Mononuclear cell (primary cell): ENCODE measurements around the gene TNNT2. TPM values are rescaled to one million over a fixed set of nuclear protein-coding genes. Genes with fewer than 3 reads are reported as not detected.

Experiments used
- H3K27me3 ChIP-seq: 2 replicates; pipeline ENCODE4 v1.6.0; 2011; ENCODE audit warnings: low read length, control low read depth; ENCODE audit not compliant: insufficient read depth
- H3K4me1 ChIP-seq: 2 replicates; pipeline ENCODE4 v1.5.1; 2011; ENCODE audit warnings: mild to moderate bottlenecking, low read length, control low read depth; ENCODE audit not compliant: insufficient read depth
- H3K4me3 ChIP-seq: 2 replicates; pipeline ENCODE4 v1.5.1; 2011; ENCODE audit warnings: mild to moderate bottlenecking, low read length, moderate library complexity
- H3K9me3 ChIP-seq: 2 replicates; pipeline ENCODE4 v1.5.1; 2011; ENCODE audit warnings: low read depth, mild to moderate bottlenecking, control low read depth, low read length
- total RNA-seq: library from RNA; depleted of rRNA; stranded (reverse); fragments of >200 nt; gene quantifications from one replicate; pipeline ENCODE4 v1.2.3, GENCODE V29; 2012

Gene TNNT2
- total RNA-seq, 1 donor = 0.10 TPM

- Histone ChIP-seq H3K4me3 (no peak overlapping the region), H3K27me3 (peaks cover 3% of the 10 kb centered on the region), H3K4me1 (no peaks in the 10 kb centered on the region), H3K9me3 (no peaks in the 10 kb centered on the region)
Observed at GRCh38 chr1:201347498-201348210, 29.8 kb downstream of the TNNT2 start.

DNA sequence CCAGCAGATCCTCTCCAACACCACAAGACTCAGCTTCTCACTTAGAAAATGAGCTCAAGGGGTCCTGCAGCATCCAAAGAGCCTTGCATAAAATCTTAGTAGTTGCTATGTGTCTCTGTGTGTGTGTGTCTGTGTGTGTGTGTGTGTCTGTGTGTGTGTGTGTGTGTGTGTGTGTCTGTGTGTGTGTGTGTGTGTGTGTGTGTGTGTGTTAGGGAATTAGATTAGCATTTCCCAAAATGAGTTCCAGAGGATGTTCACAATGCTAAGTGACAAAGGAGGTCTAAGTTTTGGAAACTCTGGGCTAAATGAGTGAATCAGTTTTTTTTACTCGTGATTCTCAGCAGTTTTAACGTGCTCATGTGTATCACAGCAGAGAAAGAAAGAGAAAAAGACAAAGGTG, 30.5 kb downstream of the TNNT2 start:
- Histone ChIP-seq H3K9me3 (no peaks in the 10 kb centered on the region), H3K27me3 (peaks cover 3% of the 10 kb centered on the region), H3K4me1 (no peaks in the 10 kb centered on the region), H3K4me3 (no peak overlapping the region)

GRCh38 chr1:201346337-201346939, 31.0 kb downstream of the TNNT2 start:
- Histone ChIP-seq H3K27me3 (peaks cover 3% of the 10 kb centered on the region), H3K9me3 (no peaks in the 10 kb centered on the region), H3K4me1 (no peaks in the 10 kb centered on the region), H3K4me3 (no peak overlapping the region)

- Histone ChIP-seq H3K4me1 (no peaks in the 10 kb centered on the region), H3K9me3 (no peaks in the 10 kb centered on the region), H3K27me3 (peaks cover 6% of the 10 kb centered on the region), H3K4me3 (no peak overlapping the region)
Observed at GRCh38 chr1:201345081-201345355, 32.5 kb downstream of the TNNT2 start.

DNA sequence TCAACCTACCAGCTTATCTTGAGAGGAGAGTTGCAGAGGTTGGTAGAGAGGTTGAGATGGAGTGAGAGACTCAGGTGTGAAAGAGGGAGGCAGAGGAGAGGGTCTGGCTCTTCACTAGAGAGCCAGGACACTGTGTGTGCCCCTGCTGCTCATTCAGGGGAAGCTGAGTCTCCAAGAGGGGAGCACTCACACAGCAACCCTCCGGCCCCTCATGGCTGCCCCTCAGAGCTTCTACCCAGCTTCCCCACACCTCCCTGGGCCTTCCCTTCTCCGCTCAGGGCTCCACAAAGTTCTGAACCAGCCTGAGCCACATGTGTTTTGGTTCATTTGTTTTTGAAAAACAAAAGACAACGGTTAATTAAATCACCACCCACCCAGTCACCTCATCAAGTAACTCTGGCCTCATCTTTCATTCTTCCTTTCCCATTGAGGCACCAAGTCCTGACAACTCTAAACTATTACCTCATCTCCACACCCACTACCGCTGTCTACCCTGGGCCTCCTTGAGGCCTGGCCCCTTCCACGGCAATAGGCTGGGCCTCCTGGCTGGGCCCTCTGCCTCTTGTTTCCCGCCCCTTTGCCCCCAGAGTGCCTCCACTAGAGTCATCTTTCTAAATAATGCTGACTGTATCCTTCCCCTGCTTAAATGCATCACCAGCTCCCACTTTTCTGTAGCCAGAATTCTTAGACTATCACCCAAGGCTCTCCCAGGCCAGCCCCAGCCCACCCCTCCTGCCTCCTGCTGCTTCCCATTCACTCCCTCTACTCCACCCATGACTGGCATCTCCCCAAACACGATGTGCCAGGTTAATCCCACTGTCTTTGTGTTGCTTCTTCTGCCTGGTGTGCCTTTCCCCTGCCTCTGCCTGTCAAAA, 33.0 kb downstream of the TNNT2 start:
- Histone ChIP-seq H3K4me1 (no peaks in the 10 kb centered on the region), H3K4me3 (no peak overlapping the region), H3K27me3 (peaks cover 6% of the 10 kb centered on the region), H3K9me3 (no peaks in the 10 kb centered on the region)

DNA sequence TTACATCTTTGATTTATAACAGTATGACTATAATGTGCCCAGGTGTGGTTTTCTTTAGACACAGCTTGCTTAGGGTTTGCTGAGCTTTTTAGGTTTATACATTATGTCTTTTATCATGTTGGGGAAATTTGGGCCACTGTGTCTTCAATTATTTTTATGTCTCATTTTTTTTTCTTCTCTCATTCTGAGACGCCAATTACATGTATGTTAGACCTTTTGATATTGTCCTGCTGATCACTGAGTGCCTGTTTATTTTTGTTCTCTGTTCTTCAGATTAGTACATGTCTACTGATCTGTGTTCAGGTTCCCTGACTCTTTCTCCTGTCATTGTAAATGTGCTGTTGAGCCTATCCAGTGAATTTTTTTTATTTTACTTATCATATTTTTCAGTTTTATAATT, 36.1 kb downstream of the TNNT2 start:
- peaks cover 6% of the 10 kb centered on the region for H3K27me3 ChIP-seq
- no peaks in the 10 kb centered on the region for H3K9me3 ChIP-seq
- no peaks in the 10 kb centered on the region for H3K4me1 ChIP-seq
- no peak overlapping the region for H3K4me3 ChIP-seq

- Histone ChIP-seq H3K4me1 (no peaks in the 10 kb centered on the region), H3K27me3 (peaks cover 3% of the 10 kb centered on the region), H3K9me3 (no peaks in the 10 kb centered on the region), H3K4me3 (no peak overlapping the region)
Observed at GRCh38 chr1:201336711-201337450, 40.6 kb downstream of the TNNT2 start.

DNA sequence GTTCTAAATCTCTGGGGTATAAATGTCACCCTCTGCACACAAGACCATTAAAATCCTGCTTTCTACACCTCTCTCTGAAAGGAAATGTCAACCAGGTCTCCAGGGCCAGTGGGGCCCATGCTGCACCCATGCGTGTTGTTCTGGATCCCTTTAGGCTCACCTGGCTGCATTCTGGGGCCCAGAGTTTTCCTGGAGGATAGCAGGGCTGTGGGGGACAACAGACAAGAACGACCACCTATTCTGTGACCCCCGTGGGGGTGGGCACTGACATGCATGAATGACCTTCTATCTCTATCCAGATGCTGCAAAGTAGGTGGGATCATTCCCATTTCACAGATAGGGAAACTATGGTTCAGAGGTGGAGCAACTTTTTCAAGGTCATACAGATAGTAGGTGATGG, 41.6 kb downstream of the TNNT2 start:
- H3K4me3 ChIP-seq = no peak overlapping the region
- no peaks in the 10 kb centered on the region for H3K4me1 ChIP-seq
- peaks cover under 1% of the 10 kb centered on the region for H3K27me3 ChIP-seq
- no peaks in the 10 kb centered on the region for H3K9me3 ChIP-seq

DNA sequence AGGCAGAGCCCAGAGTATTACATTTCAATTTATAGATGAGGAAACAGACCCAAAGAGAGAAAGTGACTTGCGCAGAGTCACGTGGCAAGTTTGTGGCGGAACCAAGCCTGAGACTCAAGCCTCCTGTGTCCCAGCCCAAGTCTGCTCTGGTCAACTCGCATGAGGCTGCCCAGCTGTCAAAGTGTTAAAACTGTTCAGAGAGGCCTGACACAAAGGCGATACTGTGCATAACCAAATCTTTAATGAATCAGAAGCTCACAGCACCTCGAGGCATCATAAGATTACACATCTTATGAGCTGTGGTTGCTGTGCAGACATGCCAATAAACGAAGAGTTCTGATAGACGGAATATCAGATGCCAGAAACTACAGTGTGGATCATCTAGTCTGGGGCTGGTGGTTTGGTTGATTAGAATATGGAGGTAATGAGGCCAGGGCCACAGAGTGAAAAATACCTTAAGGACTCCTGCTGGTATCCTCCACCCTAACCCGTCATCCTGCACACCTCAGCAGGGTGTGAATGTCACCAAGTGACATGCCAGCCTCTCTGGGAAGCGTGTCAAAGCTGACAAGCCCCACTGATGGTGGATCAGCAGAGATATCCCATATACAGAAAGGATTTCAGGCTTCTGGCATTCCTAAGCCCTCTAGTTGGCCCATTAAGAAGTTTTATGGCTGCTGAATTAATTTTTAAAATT, 42.2 kb downstream of the TNNT2 start:
- no peaks in the 10 kb centered on the region for H3K4me1 ChIP-seq
- no peak overlapping the region for H3K4me3 ChIP-seq
- H3K9me3 ChIP-seq = no peaks in the 10 kb centered on the region
- no peaks in the 10 kb centered on the region for H3K27me3 ChIP-seq

DNA sequence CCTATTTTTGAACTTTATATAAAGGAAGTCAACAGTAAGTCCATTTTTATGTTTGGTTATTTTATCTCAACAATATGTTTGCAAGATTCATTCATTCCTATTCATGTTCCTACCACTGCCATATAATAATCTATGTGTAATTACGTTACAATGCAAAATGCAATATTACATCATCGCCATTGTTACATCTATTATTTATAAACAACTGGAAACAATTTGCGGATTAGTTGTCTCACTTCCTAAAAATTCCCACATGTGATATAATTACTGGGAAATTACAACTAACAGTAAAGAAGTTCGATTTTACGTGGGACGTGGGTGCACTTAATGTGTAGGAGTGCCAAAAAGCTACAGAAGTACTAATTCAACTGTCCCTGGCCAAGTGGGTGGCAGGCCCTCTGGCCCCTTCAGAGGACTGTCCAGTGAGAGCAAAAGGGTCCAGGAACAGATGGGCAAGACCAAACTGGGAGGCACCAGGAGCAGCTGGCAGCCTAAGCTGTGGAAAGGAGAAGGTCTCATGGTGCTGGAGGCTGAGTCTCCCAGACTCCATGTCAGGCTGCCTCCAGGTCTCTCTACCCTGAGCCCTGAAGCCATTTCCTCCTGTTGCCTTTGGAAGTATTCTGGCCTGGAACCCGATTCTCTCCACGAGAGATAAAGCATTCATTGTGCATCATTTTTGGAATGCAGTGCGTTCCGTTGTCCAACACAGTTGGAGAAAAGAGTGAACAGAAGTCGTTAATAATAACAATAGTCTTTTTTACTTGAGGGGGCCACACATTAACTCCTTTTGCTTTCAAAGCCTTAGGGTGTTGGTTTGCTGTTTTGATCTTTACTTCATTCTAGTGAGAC, 42.9 kb downstream of the TNNT2 start:
- Histone ChIP-seq H3K9me3 (no peaks in the 10 kb centered on the region), H3K4me3 (no peak overlapping the region), H3K4me1 (no peaks in the 10 kb centered on the region), H3K27me3 (no peaks in the 10 kb centered on the region)

DNA sequence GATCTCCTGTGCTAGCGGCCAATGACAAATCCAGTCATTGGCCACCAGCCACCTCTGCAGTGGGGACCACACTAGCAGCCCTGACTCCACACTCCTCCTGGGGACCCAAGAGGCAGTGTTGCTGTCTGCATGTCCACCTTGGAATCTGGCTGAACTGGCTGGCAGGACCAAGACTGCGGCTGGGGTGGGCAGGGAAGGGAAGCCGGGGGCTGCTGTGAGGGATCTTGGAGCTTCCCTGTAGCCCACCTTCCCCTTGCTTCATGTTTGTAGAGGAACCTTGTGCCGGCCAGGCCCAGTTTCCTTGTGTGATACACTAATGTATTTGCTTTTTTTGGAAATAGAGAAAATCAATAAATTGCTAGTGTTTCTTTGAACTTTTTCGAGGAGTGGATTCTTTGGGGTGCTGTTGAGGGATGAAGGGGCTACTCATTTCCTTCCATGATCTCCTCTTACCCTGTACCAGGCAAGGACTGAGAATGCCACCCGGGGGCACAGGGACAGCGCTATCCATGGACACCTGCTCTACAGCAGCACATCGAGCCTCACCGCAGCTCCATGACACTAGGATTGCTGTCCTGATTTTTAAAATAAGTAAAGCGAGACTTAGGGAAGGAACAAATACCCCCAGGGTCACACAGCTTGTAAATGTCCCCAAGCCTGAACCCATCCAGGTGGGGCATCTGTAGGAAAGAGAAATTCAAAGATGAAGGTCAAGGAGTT, 44.7 kb downstream of the TNNT2 start:
- no peaks in the 10 kb centered on the region for H3K4me1 ChIP-seq
- H3K9me3 ChIP-seq = no peaks in the 10 kb centered on the region
- no peaks in the 10 kb centered on the region for H3K27me3 ChIP-seq
- no peak overlapping the region for H3K4me3 ChIP-seq

DNA sequence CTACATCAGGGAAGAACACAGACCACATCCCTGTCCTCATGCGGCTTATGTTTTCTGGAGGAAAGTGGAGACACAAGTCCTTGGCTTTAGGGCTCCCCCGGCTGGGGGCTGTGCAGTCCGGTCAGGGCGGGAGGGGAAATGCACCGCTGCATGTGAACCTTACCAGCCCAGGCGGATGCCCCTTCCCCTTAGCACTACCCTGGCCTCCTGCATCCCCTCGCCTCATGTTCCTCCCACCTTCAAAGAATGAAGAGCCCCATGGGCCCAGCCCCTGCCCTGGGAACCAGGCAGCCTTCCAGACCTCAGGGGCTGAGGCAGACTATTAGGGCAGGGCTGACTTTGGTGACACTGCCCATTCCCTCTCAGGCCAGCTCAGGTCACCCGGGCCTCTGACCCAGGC, 45.5 kb downstream of the TNNT2 start:
- Histone ChIP-seq H3K4me1 (no peaks in the 10 kb centered on the region), H3K4me3 (no peak overlapping the region), H3K27me3 (no peaks in the 10 kb centered on the region), H3K9me3 (no peaks in the 10 kb centered on the region)

- Histone ChIP-seq H3K4me3 (no peak overlapping the region), H3K9me3 (no peaks in the 10 kb centered on the region), H3K4me1 (no peaks in the 10 kb centered on the region), H3K27me3 (no peaks in the 10 kb centered on the region)
Observed at GRCh38 chr1:201331166-201331565, 46.3 kb downstream of the TNNT2 start.
